Measurements from ENCODE around the gene RNPEP.

RNPEP gene

DNA sequence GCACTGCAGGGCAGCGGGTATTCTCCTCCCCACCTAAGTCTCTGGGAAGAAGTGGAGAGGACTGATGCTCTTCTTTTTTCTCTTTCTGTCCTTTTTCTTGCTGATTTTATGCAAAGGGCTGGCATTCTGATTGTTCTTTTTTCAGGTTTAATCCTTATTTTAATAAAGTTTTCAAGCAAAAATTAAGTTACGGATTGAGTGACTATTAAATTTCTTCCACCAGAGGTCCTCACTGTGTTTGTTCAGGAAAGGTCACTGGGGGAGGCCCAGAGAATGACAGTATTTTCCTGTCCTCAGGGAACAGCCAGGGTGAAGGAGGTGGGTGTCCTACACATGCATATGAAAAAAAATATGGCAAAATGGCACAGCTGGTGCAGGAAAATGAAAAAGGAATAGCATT is 23.5 kb downstream of the RNPEP start:
- Histone ChIP-seq H2AFZ (ENCODE audit: low read length) (no peak overlapping the region), H3K4me3 (ENCODE audit: low read length, poor library complexity, severe bottlenecking) (no peak overlapping the region), H3K9me3 (ENCODE audit: insufficient read depth, low read depth, low read length) (no peaks in the 10 kb centered on the region), H3K4me1 (ENCODE audit: insufficient read depth, low read length, poor library complexity, severe bottlenecking) (no peaks in the 10 kb centered on the region), H3F3A (ENCODE audit: low read depth) (no peaks in the 10 kb centered on the region), H3K9ac (ENCODE audit: low read depth, low read length, poor library complexity, severe bottlenecking) (no peak overlapping the region), H3K4me2 (ENCODE audit: low read depth, low read length, poor library complexity, severe bottlenecking) (no peak overlapping the region), H3K9me2 (replicated peaks; ENCODE audit: low read depth, low read length) (no peaks in the 10 kb centered on the region), H3K27me3 (ENCODE audit: insufficient read depth, low read length, poor library complexity, severe bottlenecking) (no peaks in the 10 kb centered on the region), H4K20me1 (ENCODE audit: insufficient read depth, low read length, poor library complexity, severe bottlenecking) (no peaks in the 10 kb centered on the region), H3K79me2 (ENCODE audit: insufficient read depth, low read length) (no peaks in the 10 kb centered on the region), H3K36me3 (ENCODE audit: insufficient read depth, low read length) (peaks cover 40% of the 10 kb centered on the region; the same call in 1 of the 2 replicates)
- TF ChIP-seq, protein P1, sequence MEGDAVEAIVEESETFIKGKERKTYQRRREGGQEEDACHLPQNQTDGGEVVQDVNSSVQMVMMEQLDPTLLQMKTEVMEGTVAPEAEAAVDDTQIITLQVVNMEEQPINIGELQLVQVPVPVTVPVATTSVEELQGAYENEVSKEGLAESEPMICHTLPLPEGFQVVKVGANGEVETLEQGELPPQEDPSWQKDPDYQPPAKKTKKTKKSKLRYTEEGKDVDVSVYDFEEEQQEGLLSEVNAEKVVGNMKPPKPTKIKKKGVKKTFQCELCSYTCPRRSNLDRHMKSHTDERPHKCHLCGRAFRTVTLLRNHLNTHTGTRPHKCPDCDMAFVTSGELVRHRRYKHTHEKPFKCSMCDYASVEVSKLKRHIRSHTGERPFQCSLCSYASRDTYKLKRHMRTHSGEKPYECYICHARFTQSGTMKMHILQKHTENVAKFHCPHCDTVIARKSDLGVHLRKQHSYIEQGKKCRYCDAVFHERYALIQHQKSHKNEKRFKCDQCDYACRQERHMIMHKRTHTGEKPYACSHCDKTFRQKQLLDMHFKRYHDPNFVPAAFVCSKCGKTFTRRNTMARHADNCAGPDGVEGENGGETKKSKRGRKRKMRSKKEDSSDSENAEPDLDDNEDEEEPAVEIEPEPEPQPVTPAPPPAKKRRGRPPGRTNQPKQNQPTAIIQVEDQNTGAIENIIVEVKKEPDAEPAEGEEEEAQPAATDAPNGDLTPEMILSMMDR (conservative IDR thresholded peaks at IDR 0.05; ENCODE audit: low read length), result peak; percentile 31; the same call in 1 of the 2 replicates
- no peak for TF ChIP-seq EZH2phosphoT487 (IDR thresholded peaks at IDR 0.05; ENCODE audit: borderline replicate concordance)

- H4K20me1 ChIP-seq (ENCODE audit: insufficient read depth, low read length, poor library complexity, severe bottlenecking), result no peaks in the 10 kb centered on the region
- no peaks in the 10 kb centered on the region for H3K4me1 ChIP-seq (ENCODE audit: insufficient read depth, low read length, poor library complexity, severe bottlenecking)
- H3K4me3 ChIP-seq (ENCODE audit: low read length, poor library complexity, severe bottlenecking), result no peak overlapping the region
- TF ChIP-seq, protein P1 (conservative IDR thresholded peaks at IDR 0.05; ENCODE audit: low read length), result no peak
- TF ChIP-seq EZH2phosphoT487 (IDR thresholded peaks at IDR 0.05; ENCODE audit: borderline replicate concordance), result no peak
- H2AFZ ChIP-seq (ENCODE audit: low read length), result no peak overlapping the region
- no peaks in the 10 kb centered on the region for H3K9me3 ChIP-seq (ENCODE audit: insufficient read depth, low read depth, low read length)
- no peaks in the 10 kb centered on the region for H3F3A ChIP-seq (ENCODE audit: low read depth)
- H3K79me2 ChIP-seq (ENCODE audit: insufficient read depth, low read length), result no peaks in the 10 kb centered on the region
- no peaks in the 10 kb centered on the region for H3K9me2 ChIP-seq (replicated peaks; ENCODE audit: low read depth, low read length)
- H3K9ac ChIP-seq (ENCODE audit: low read depth, low read length, poor library complexity, severe bottlenecking), result no peak overlapping the region
- H3K36me3 ChIP-seq (ENCODE audit: insufficient read depth, low read length), result peaks cover 30% of the 10 kb centered on the region; the same call in 1 of the 2 replicates
- H3K27me3 ChIP-seq (ENCODE audit: insufficient read depth, low read length, poor library complexity, severe bottlenecking), result no peaks in the 10 kb centered on the region
- no peak overlapping the region for H3K4me2 ChIP-seq (ENCODE audit: low read depth, low read length, poor library complexity, severe bottlenecking)
Measured at GRCh38 chr1:202007304-202007703, 24.9 kb downstream of the RNPEP start.

DNA sequence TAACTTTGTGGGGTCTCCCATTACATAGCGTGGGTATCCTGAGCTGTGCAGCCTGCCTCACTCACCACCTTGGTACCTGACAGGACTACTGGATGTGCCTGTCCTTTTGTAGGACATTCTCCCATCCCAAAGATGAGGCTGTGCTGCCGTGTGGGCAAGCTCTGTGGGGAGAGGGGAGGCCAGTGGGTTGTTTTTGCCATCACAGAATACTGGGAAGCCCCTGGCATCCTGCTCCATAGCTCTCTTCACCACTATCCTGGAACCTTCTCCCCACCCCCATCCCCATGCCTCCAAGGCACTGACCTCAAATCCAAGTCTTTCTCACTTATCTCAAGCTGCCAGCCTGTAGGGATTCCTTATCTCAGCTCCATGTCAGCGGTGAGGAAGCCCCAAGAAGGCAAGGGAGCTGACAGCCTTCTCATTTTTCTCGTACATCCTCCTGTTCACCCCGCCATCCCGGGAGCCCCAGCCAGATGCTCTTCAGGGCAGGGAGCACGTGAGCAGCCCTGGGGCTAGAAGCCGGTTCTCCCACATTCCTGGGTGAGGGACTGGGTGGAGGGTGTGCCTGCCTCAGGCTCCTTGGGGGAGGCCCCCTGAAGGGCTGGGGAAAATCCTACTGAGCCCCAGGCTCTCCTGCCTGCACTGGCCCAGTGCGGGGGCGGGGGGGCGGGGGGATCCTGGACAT is 25.5 kb downstream of the RNPEP start:
- H3K79me2 ChIP-seq (ENCODE audit: insufficient read depth, low read length), result no peaks in the 10 kb centered on the region
- H3K4me1 ChIP-seq (ENCODE audit: insufficient read depth, low read length, poor library complexity, severe bottlenecking), result no peaks in the 10 kb centered on the region
- H3K4me2 ChIP-seq (ENCODE audit: low read depth, low read length, poor library complexity, severe bottlenecking), result no peak overlapping the region
- H3K27me3 ChIP-seq (ENCODE audit: insufficient read depth, low read length, poor library complexity, severe bottlenecking), result no peaks in the 10 kb centered on the region
- H3K9me3 ChIP-seq (ENCODE audit: insufficient read depth, low read depth, low read length), result no peaks in the 10 kb centered on the region
- no peak overlapping the region for H3K4me3 ChIP-seq (ENCODE audit: low read length, poor library complexity, severe bottlenecking)
- no peaks in the 10 kb centered on the region for H3F3A ChIP-seq (ENCODE audit: low read depth)
- no peak overlapping the region for H2AFZ ChIP-seq (ENCODE audit: low read length)
- H4K20me1 ChIP-seq (ENCODE audit: insufficient read depth, low read length, poor library complexity, severe bottlenecking), result no peaks in the 10 kb centered on the region
- TF ChIP-seq, protein P1 (conservative IDR thresholded peaks at IDR 0.05; ENCODE audit: low read length), result no peak
- no peak for TF ChIP-seq EZH2phosphoT487 (IDR thresholded peaks at IDR 0.05; ENCODE audit: borderline replicate concordance)
- no peak overlapping the region for H3K9ac ChIP-seq (ENCODE audit: low read depth, low read length, poor library complexity, severe bottlenecking)
- H3K36me3 ChIP-seq (ENCODE audit: insufficient read depth, low read length), result peaks cover 24% of the 10 kb centered on the region; the same call in 1 of the 2 replicates
- H3K9me2 ChIP-seq (replicated peaks; ENCODE audit: low read depth, low read length), result no peaks in the 10 kb centered on the region
